Fibroblast of lung (primary cell): Measurements from ENCODE around the gene KRTAP4-4. TPM values are rescaled to one million over a fixed set of nuclear protein-coding genes. Genes with fewer than 3 reads are reported as not detected.
"Not testable (repeated sequence)": the region's sequence is repeated elsewhere in the genome, so short reads cannot be mapped to it uniquely, and the experiment has no call there.

ENCODE experiments used
- DNase-seq, 2 donors: peaks; one replicate each; pipeline versions ENCODE4 v3.0.0 to v3.0.0-alpha.2; 2010; ENCODE audit warnings: low read depth in 2 of 2
- H2AFZ ChIP-seq: 2 replicates; pipeline ENCODE4 v1.5.1; 2012; ENCODE audit warnings: low read length, control low read depth, inconsistent platforms
- H3K27ac ChIP-seq: 2 replicates; pipeline ENCODE4 v1.5.1; 2011; ENCODE audit warnings: low read length, control low read depth; ENCODE audit not compliant: insufficient read depth
- H3K27me3 ChIP-seq: 2 replicates; pipeline ENCODE4 v1.5.1; 2011; ENCODE audit warnings: mild to moderate bottlenecking, low read length; ENCODE audit not compliant: control insufficient read depth, insufficient read depth
- H3K36me3 ChIP-seq: 2 replicates; pipeline ENCODE4 v1.5.1; 2011; ENCODE audit warnings: low read length; ENCODE audit not compliant: control insufficient read depth, insufficient read depth
- H3K4me1 ChIP-seq: 2 replicates; pipeline ENCODE4 v1.5.1; 2011; ENCODE audit warnings: low read length; ENCODE audit not compliant: control insufficient read depth, insufficient read depth; ENCODE audit errors: extremely low read depth
- H3K4me2 ChIP-seq: 2 replicates; pipeline ENCODE4 v1.5.1; 2011; ENCODE audit warnings: low read length, control low read depth; ENCODE audit not compliant: insufficient read depth; ENCODE audit errors: extremely low read depth
- H3K4me3 ChIP-seq, 4 experiments: fragments of 200-600 bp in 1 of 4; sonication (generic) in 1 of 4; replicated peaks in 1 of 4; 2 replicates each; pipeline ENCODE4 v1.5.1; 2011 to 2016; ENCODE audit warnings: low read length in 4 of 4, low read depth in 3 of 4, mild to moderate bottlenecking in 3 of 4, control low read depth in 2 of 4, inconsistent platforms in 1 of 4, mixed read lengths in 1 of 4; ENCODE audit not compliant: insufficient read depth in 1 of 4; ENCODE audit errors: control extremely low read depth in 1 of 4
- H3K79me2 ChIP-seq: 2 replicates; pipeline ENCODE4 v1.5.1; 2012; ENCODE audit warnings: mild to moderate bottlenecking, low read length, inconsistent platforms; ENCODE audit not compliant: control insufficient read depth, insufficient read depth
- H3K9ac ChIP-seq: 2 replicates; pipeline ENCODE4 v1.5.1; 2011; ENCODE audit warnings: mild to moderate bottlenecking, low read length, control low read depth; ENCODE audit not compliant: insufficient read depth
- H3K9me3 ChIP-seq: 2 replicates; pipeline ENCODE4 v1.5.1; 2012; ENCODE audit warnings: low read depth, low read length; ENCODE audit not compliant: control insufficient read depth, insufficient read depth
- H4K20me1 ChIP-seq: 2 replicates; pipeline ENCODE4 v1.5.1; 2011; ENCODE audit warnings: low read length; ENCODE audit not compliant: control insufficient read depth, insufficient read depth; ENCODE audit errors: extremely low read depth
- EZH2 ChIP-seq: IDR thresholded peaks from 2 replicates; pipeline ENCODE4 v1.5.1; 2012; ENCODE audit warnings: low read length, control low read depth, mild to moderate bottlenecking; ENCODE audit errors: missing control alignments
- polyA plus RNA-seq, 2 donors: library from polyadenylated mRNA; depleted of rRNA in 1 of 2; stranded (reverse) in 1 of 2; unstranded in 1 of 2; fragments of >200 nt; gene quantifications; 2 replicates each; pipeline ENCODE4 v1.2.1, GENCODE V29; 2011 to 2012; ENCODE audit warnings: missing spikeins in 1 of 2
- total RNA-seq: library from RNA; depleted of rRNA; stranded (reverse); fragments of >200 nt; gene quantifications from 2 replicates; pipeline ENCODE4 v1.2.1, GENCODE V29; 2014
- TF ChIP-seq, protein P1 (sequence below), 2 donors: IDR thresholded peaks in 1 of 2; conservative IDR thresholded peaks in 1 of 2; 1 replicate in 1 of 2; 2 replicates in 1 of 2; pipeline ENCODE4 v1.5.1; 2011 to 2012; ENCODE audit warnings: low read length in 2 of 2, control low read depth in 1 of 2, inconsistent platforms in 1 of 2, low read depth in 1 of 2, mild to moderate bottlenecking in 1 of 2

Gene KRTAP4-4
- total and polyA plus RNA-seq, 2 donors (not counting 1 experiment from before 2014, with no cell fraction given): not detected

DNA sequence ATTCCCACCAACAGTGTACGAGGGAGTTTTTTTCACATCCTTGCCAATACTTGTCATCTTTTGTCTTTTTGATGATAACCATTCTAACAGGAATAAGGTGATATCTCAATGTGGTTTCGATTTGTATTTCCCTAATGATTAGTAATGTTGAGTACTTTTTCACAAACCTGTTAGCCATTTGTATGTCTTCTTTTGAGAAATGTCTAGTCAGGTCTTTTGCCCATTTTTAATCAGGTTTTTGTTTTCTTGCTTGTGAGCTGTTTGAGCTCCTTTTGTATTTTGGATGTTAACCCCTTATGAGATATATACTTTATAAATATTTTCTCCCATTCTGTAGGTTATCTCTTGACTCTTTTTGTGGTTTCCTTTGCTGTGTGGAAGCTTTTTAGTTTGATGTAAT, 9.0 kb downstream of the KRTAP4-4 start:
- no peak overlapping the region for H3K4me3 ChIP-seq
- no peaks in the 10 kb centered on the region for H3K36me3 ChIP-seq
- no peak overlapping the region for H2AFZ ChIP-seq
- H4K20me1 ChIP-seq: no peaks in the 10 kb centered on the region
- H3K9me3 ChIP-seq: no peaks in the 10 kb centered on the region
- H3K9ac ChIP-seq: no peak overlapping the region
- TF ChIP-seq, protein P1, sequence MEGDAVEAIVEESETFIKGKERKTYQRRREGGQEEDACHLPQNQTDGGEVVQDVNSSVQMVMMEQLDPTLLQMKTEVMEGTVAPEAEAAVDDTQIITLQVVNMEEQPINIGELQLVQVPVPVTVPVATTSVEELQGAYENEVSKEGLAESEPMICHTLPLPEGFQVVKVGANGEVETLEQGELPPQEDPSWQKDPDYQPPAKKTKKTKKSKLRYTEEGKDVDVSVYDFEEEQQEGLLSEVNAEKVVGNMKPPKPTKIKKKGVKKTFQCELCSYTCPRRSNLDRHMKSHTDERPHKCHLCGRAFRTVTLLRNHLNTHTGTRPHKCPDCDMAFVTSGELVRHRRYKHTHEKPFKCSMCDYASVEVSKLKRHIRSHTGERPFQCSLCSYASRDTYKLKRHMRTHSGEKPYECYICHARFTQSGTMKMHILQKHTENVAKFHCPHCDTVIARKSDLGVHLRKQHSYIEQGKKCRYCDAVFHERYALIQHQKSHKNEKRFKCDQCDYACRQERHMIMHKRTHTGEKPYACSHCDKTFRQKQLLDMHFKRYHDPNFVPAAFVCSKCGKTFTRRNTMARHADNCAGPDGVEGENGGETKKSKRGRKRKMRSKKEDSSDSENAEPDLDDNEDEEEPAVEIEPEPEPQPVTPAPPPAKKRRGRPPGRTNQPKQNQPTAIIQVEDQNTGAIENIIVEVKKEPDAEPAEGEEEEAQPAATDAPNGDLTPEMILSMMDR (conservative IDR thresholded peaks at IDR 0.05 in 1 of 2, IDR thresholded peaks at IDR 0.05 in 1 of 2; ENCODE audit: low read depth in 1 of 2, low read length in 2 of 2): no peak
- no peak for TF ChIP-seq EZH2
- H3K4me1 ChIP-seq: no peaks in the 10 kb centered on the region
- no peaks in the 10 kb centered on the region for H3K27me3 ChIP-seq
- H3K27ac ChIP-seq: no peak overlapping the region
- H3K79me2 ChIP-seq: no peaks in the 10 kb centered on the region
- H3K4me2 ChIP-seq: no peak overlapping the region
- no peak for DNase-seq

DNA sequence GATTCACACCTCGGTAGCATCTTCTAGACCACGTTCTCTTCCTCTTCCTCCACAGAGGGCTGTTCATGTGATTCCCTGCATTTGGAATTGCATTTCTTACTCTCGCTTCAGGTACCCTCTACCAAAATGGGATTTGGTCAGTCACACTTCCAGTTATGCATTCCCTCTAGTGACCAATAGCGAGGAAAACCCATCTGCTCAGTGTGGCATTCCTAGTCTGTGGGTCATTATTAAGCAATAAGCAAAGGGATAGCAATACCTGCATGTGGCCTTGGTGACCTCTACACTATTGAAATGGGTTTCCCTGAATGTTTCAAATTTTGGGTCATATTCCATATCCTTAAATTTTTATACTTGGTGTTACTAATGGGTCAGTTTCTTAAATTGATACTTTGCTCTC, 10.5 kb downstream of the KRTAP4-4 start:
- Histone ChIP-seq H3K4me2 (no peak overlapping the region), H3K36me3 (no peaks in the 10 kb centered on the region)

DNA sequence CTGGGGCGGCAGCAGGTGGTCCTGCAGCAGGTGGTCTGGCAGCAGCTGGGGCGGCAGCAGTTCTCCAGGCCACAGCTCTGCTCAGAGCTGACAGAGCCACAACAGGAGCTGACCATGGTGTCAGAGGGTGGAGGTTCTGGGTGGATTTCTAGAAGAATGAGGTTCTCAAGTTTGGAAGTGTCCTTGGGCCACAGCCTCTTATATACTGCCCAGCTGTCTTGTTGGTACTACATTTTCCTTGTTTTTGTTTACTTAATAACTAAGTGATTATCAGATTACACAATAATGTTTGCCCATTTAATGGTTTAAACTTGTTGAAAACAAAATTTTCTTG, 10.9 kb downstream of the KRTAP4-4 start, which contains the start of gene KRTAP4-5:
Gene KRTAP4-5 (minus strand): TSS at position 174 of the 334 bp plus-strand sequence. CDS start 58 bp downstream, at position 116.
- Histone ChIP-seq H3K27ac (no peak within 1 kb of the TSS), H3K4me1 (no peaks in the 10 kb centered on the region), H3K4me2 (no peak within 1 kb of the TSS), H2AFZ (no peak within 1 kb of the TSS), H3K9me3 (no peaks in the 10 kb centered on the region), H4K20me1 (no peaks in the 10 kb centered on the region), H3K4me3 (no peak within 1 kb of the TSS), H3K79me2 (no peaks in the 10 kb centered on the region), H3K9ac (no peak within 1 kb of the TSS), H3K27me3 (no peaks in the 10 kb centered on the region), H3K36me3 (no peaks in the 10 kb centered on the region)
- no peak for DNase-seq
- no peak for TF ChIP-seq EZH2
- TF ChIP-seq, protein P1 (conservative IDR thresholded peaks at IDR 0.05 in 1 of 2, IDR thresholded peaks at IDR 0.05 in 1 of 2; ENCODE audit: low read depth in 1 of 2, low read length in 2 of 2): no peak

More for the DNA sequence above, 10.5 kb downstream of the KRTAP4-4 start:
- TF ChIP-seq EZH2: no peak
- TF ChIP-seq, protein P1 (conservative IDR thresholded peaks at IDR 0.05 in 1 of 2, IDR thresholded peaks at IDR 0.05 in 1 of 2; ENCODE audit: low read depth in 1 of 2, low read length in 2 of 2): no peak
- Histone ChIP-seq H3K9me3 (no peaks in the 10 kb centered on the region), H3K4me1 (no peaks in the 10 kb centered on the region), H3K4me3 (no peak overlapping the region), H3K9ac (no peak overlapping the region), H2AFZ (no peak overlapping the region), H3K27me3 (no peaks in the 10 kb centered on the region), H3K27ac (no peak overlapping the region), H4K20me1 (no peaks in the 10 kb centered on the region), H3K79me2 (no peaks in the 10 kb centered on the region)
- DNase-seq: no peak

DNA sequence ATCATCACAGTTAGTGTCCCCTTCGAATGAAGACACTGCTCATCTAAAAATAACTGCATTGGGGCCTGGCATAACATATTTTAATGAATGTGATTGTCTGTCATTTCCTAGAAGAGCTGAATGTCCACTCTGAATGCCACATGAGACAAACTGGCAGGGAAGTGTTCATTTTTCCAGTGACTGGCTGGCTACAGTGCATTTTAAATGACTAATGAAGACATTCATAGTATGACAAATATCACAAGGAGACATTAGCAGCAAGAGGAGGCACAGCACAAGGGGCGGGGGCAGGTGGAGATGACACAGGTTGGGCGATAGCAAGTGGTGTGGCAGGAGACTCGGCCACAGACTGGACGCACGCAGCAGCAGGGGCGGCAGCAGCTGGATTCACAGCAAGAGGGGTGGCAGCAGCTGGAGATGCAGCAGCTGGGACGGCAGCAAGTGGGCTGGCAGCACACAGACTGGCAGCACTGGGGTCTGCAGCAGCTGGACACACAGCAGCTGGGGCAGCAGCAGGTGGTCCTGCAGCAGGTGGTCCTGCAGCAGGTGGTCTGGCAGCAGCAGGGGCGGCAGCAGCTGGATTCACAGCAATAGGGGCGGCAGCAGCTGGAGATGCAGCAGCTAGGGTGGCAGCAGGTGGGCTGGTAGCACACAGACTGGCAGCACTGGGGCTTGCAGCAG, 11.4 kb downstream of the KRTAP4-4 start:
- not testable (repeated sequence) for H3K4me3 ChIP-seq

More for the DNA sequence above, 11.4 kb downstream of the KRTAP4-4 start:
- H3K4me2 ChIP-seq, H3K9ac ChIP-seq, DNase-seq, H3K27me3 ChIP-seq, H3K4me1 ChIP-seq, H3K27ac ChIP-seq, H3K9me3 ChIP-seq, H3K79me2 ChIP-seq, H2AFZ ChIP-seq, H3K36me3 ChIP-seq, H4K20me1 ChIP-seq: not testable (repeated sequence)
